ENCODE data around the gene CNOT10.

CNOT10 gene

GRCh38 chr3:32820971-32821685 is 136.1 kb downstream of the CNOT10 start:
- Mint-ChIP-seq H3K4me1 (peaks cover 21% of the 10 kb centered on the region), H3K4me3 (no peak overlapping the region), H3K27ac (no peak overlapping the region), H3K36me3 (no peaks in the 10 kb centered on the region), H3K27me3 (peaks cover 71% of the 10 kb centered on the region), H3K9me3 (no peaks in the 10 kb centered on the region)
- CTCF ChIA-PET = interaction anchor here (0.6 to 1.2 kb wide), 2 partner anchors 64 to 643 kb away, joined by 4 read pairs; no protein-coding TSS in a partner anchor
- DNase-seq = no peak

- H3K9me3 Mint-ChIP-seq = no peaks in the 10 kb centered on the region
- no peak for DNase-seq
- no peaks in the 10 kb centered on the region for H3K36me3 Mint-ChIP-seq
- no peak overlapping the region for H3K27ac Mint-ChIP-seq
- peaks cover 69% of the 10 kb centered on the region for H3K27me3 Mint-ChIP-seq
- peaks cover 16% of the 10 kb centered on the region for H3K4me1 Mint-ChIP-seq
- no peak overlapping the region for H3K4me3 Mint-ChIP-seq
- CTCF ChIA-PET = interaction anchor here (1.2 kb wide), 1 partner anchor 63 kb away, joined by 4 read pairs; no protein-coding TSS in a partner anchor
These were observed 136.8 kb downstream of the CNOT10 start for GRCh38 chr3:32821686-32822296.

DNA sequence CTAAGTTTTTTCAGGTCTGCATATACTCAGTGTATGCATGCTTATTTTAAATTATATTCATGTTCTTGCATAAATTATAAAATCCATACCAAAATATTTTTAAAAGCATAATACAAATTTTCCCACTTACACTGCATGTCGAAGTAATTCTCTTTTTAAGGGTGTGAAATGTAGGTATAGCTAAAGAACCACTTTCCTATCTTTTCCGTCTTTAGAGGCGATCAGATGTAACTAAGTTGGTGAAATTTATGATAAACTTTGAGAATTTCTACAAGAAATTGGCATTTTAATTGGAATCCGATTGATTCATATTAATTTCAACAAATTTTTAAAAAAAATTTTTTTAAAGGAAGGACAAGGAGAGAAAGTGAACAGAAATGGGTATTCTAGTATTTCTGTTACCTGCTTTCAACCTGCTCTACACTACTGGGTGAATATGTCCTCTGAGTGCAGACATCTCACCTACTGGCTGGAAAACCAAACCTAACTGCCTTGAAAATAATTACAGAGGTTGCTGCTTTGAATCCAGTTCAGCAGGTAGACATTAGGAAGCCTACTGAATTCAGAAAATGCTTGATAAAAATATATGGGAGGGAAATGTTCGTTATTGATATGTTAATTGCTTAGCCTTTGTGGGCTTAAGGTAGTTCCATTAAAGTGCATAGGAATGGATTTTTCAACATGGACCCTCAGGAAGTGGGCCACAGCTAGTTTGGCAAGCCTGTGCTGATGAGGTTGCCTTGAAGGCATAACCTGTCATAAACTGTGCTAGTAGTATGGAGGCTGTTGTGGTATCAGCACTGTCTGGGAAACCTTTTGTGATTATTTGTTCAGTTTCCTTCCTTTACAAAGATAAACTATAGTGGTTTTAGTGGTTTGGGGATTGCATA is 137.9 kb downstream of the CNOT10 start:
- Mint-ChIP-seq H3K9me3 (no peaks in the 10 kb centered on the region), H3K4me1 (peaks cover 9% of the 10 kb centered on the region), H3K27ac (no peak overlapping the region), H3K36me3 (no peaks in the 10 kb centered on the region), H3K4me3 (no peak overlapping the region), H3K27me3 (peaks cover 65% of the 10 kb centered on the region)
- DNase-seq = no peak
- CTCF ChIA-PET = no interaction called here
